Pancreas (tissue), 10 donors: ENCODE data around the gene GNG13. TPM values are rescaled to one million over a fixed set of nuclear protein-coding genes. Genes with fewer than 3 reads are reported as not detected.
"Not testable (repeated sequence)": the region's sequence is repeated elsewhere in the genome, so short reads cannot be mapped to it uniquely, and the experiment has no call there.

Experiments
- ATAC-seq, 4 donors: fragments of 200-7000 bp; cut with Tn5 transposase; one replicate each; pipeline versions ENCODE4 v1.8.0 to v1.9.1; 2020; ENCODE audit warnings: mild to moderate bottlenecking in 4 of 4, moderate library complexity in 4 of 4
- DNase-seq, 6 donors: peaks; one replicate each; pipeline ENCODE4 v3.0.0-alpha.2; 2020
- FAIRE-seq: peaks from 2 replicates; lab custom pipeline; 2012; peaks lifted over from hg19 to GRCh38; lab: Jason Lieb, UNC
- H3K27ac ChIP-seq, 4 donors: fragments of 200-600 bp; sonication (generic); 1 replicate in 3 of 4; 2 replicates in 1 of 4; pipeline versions ENCODE4 v1.5.0 to v1.8.0; 2020
- H3K27me3 ChIP-seq, 4 donors: fragments of 200-600 bp; one replicate each; pipeline ENCODE4 v1.8.0; 2021
- H3K36me3 ChIP-seq, 3 donors: fragments of 200-600 bp; sonication (generic) in 1 of 3; one replicate each; pipeline versions ENCODE4 v1.5.0 to v1.8.0; 2020 to 2021
- H3K4me1 ChIP-seq, 3 donors: fragments of 200-600 bp; one replicate each; pipeline ENCODE4 v1.8.0; 2021
- H3K4me3 ChIP-seq, 4 donors: fragments of 200-600 bp; sonication (generic) in 2 of 4; one replicate each; pipeline versions ENCODE4 v1.5.0 to v1.8.0; 2020 to 2021
- H3K9me3 ChIP-seq, 4 donors: fragments of 200-600 bp; one replicate each; pipeline ENCODE4 v1.8.0; 2021
- WGBS, 2 donors: extraction: QIAGEN DNeasy Blood & Tissue Kit; methylation state at CpG; one replicate each; pipeline ENCODE4 v1.1.7; 2013; 5-methylcytosine and 5-hydroxymethylcytosine counted together
- intact Hi-C, 3 donors: fragments of 100-400 bp; cut with DNase I; formaldehyde crosslinking; loops; one replicate each; pipeline versions ENCODE4 v1.11.1 to v1.14.2; 2022
- polyA plus RNA-seq, 2 donors: library from polyadenylated mRNA; stranded (reverse); fragments of 200-250 nt; gene quantifications; one replicate each; pipeline ENCODE4 v1.2.3, GENCODE V29; 2013
- total RNA-seq, 6 donors: library from RNA; stranded (reverse); fragmentation: NEBNext Ultra II Directional in 4 of 6; extraction: Animal tissue kit (Norgen Biotek cat#: 25700) in 4 of 6; gene quantifications; one replicate each; pipeline versions ENCODE4 v1.2.1 to v1.2.4, GENCODE V29; 2021 to 2023
- TF ChIP-seq, protein P1 (sequence below), 4 donors: fragments of 200-600 bp; sonication (generic) in 3 of 4; IDR thresholded peaks; one replicate each; pipeline versions ENCODE4 v1.5.0 to v1.8.0; 2021; ENCODE audit warnings: antibody characterized with exemption in 4 of 4
- donor health status: healthy with polysubstance abuse.
- donor health status: DM: no; HTN: no; CAD: no; lungs with moderate emphysema.
- donor health status: DM: no; HTN: no; CAD: no.
- donor health status: control.
- donor health status: control.
- donor health status: Bipolar disorder and iron deficiency.
- donor health status: DM: yes; HTN: yes; CAD: no.
- donor health status: DM: no; HTN: no; CAD: no.
- donor health status: DM: no; HTN: no; CAD: no.
- donor health status: DM: yes; HTN: yes; CAD: no.

GNG13 gene
- total and polyA plus RNA-seq, 8 donors, result not detected

- TF ChIP-seq, protein P1, sequence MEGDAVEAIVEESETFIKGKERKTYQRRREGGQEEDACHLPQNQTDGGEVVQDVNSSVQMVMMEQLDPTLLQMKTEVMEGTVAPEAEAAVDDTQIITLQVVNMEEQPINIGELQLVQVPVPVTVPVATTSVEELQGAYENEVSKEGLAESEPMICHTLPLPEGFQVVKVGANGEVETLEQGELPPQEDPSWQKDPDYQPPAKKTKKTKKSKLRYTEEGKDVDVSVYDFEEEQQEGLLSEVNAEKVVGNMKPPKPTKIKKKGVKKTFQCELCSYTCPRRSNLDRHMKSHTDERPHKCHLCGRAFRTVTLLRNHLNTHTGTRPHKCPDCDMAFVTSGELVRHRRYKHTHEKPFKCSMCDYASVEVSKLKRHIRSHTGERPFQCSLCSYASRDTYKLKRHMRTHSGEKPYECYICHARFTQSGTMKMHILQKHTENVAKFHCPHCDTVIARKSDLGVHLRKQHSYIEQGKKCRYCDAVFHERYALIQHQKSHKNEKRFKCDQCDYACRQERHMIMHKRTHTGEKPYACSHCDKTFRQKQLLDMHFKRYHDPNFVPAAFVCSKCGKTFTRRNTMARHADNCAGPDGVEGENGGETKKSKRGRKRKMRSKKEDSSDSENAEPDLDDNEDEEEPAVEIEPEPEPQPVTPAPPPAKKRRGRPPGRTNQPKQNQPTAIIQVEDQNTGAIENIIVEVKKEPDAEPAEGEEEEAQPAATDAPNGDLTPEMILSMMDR (IDR thresholded peaks at IDR 0.05), result no peak
- H3K4me3 ChIP-seq, result no peak overlapping the region
These were observed 22.4 kb upstream of the GNG13 start for GRCh38 chr16:822909-823297.

DNA sequence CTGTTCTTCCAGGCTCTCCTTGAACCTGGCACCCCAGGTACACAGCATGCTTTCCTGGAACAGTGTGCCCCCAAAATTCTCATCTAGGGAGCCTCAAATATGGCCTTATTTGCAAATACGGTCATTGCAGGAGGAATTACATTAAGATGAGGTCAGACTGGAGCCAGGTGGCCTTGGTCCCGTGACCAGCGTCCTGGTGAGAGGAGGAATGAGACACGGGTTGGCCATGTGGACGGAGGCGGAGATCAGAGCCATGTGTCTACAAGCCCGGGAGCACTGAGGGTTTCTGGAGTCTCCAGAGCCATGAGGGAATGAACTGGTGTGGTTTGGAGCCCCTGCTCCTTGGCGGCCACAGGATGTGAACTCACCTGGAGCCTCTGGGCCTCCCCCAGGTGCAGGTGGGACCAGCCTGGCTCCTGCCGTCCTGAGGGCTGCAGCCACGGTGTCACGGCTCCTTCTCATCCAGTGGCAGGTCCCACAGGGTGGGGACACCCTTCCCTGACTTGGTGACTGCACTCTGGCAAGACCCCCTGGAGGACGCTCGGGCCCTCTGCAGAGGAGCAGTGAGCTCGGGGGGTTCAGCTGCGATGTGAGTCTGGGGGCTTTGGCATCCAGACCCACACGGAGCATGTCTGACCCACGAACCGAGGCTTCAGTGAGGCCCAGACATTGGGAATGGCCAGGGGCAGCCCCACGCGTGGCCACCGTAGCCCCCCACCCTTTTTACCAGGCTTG lies 21.8 kb upstream of the GNG13 start:
- Histone ChIP-seq H3K27me3 (no peaks in the 10 kb centered on the region), H3K9me3 (no peaks in the 10 kb centered on the region), H3K4me3 (no peak overlapping the region), H3K4me1 (no peaks in the 10 kb centered on the region), H3K27ac (no peak overlapping the region), H3K36me3 (no peaks in the 10 kb centered on the region)
- no peak for FAIRE-seq
- 58 to 63% methylated on average over 21 of the region's 21 CpGs for WGBS, 2 donors
- TF ChIP-seq, protein P1 (IDR thresholded peaks at IDR 0.05), result no peak
- no peak for ATAC-seq
- intact Hi-C loops, result no loop called here
- DNase-seq, result no peak

More at GRCh38 chr16:822909-823297, 22.4 kb upstream of the GNG13 start:
- Histone ChIP-seq H3K27ac (no peak overlapping the region), H3K27me3 (no peaks in the 10 kb centered on the region), H3K4me1 (no peaks in the 10 kb centered on the region), H3K9me3 (no peaks in the 10 kb centered on the region), H3K36me3 (no peaks in the 10 kb centered on the region)
- ATAC-seq (no peak), FAIRE-seq (no peak), DNase-seq (no peak)
- intact Hi-C loops, result no loop called here
- 75 to 78% methylated on average over 9 of the region's 9 CpGs for WGBS, 2 donors

DNA sequence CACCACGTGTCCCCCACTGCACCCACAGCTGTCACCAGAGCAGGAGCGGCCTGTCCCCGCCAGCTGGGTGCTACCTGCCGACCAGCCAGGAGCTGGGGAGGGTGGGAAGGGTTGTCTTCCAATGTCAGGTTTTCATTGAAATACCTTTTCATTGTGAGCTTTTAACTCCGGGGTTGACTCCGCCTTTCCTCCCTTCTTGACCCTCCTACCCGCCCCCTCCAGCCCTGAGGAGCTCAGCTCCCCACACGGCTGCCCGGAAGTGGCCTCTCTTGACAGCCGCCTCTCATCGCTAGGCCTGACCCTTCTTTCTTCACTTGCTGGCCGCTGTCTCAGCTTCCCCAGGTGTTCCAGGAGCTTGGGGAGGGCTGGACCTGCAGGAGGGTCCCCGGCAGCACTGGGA lies 21.2 kb upstream of the GNG13 start:
- Histone ChIP-seq H3K36me3 (no peaks in the 10 kb centered on the region), H3K9me3 (no peaks in the 10 kb centered on the region), H3K27ac (no peak overlapping the region), H3K27me3 (no peaks in the 10 kb centered on the region), H3K4me1 (no peaks in the 10 kb centered on the region), H3K4me3 (no peak overlapping the region)
- FAIRE-seq (no peak), DNase-seq (no peak), ATAC-seq (no peak)
- whole genome bisulfite sequencing, 2 donors, result 47 to 56% methylated on average over 13 of the region's 13 CpGs
- intact Hi-C loops, result no loop called here
- TF ChIP-seq, protein P1 (IDR thresholded peaks at IDR 0.05), result no peak

- no peaks in the 10 kb centered on the region for H3K9me3 ChIP-seq
- no peaks in the 10 kb centered on the region for H3K36me3 ChIP-seq
- H3K4me3 ChIP-seq, result no peak overlapping the region
- TF ChIP-seq, protein P1 (IDR thresholded peaks at IDR 0.05), result no peak
- H3K4me1 ChIP-seq, result no peaks in the 10 kb centered on the region
- ATAC-seq (no peak), DNase-seq (no peak), FAIRE-seq (no peak)
- no peak overlapping the region for H3K27ac ChIP-seq
- H3K27me3 ChIP-seq, result peaks cover 0 to 3% (median 0%) of the 10 kb centered on the region in 4 donors
- WGBS, 2 donors, result 68 to 69% methylated on average over 12 of the region's 12 CpGs
- intact Hi-C loops, result no loop called here
These were observed 20.2 kb upstream of the GNG13 start for GRCh38 chr16:820748-821147.

- H3K4me1 ChIP-seq, FAIRE-seq, H3K9me3 ChIP-seq, H3K36me3 ChIP-seq, ATAC-seq, H3K27me3 ChIP-seq, H3K4me3 ChIP-seq, H3K27ac ChIP-seq, intact Hi-C loops, DNase-seq: not testable (repeated sequence)
- WGBS, 2 donors, result 61 to 76% methylated on average over 10 of the region's 10 CpGs
These were observed 19.5 kb upstream of the GNG13 start for GRCh38 chr16:820044-820408.
